Measurements from ENCODE around the gene IGFBP2. TPM values are rescaled to one million over a fixed set of nuclear protein-coding genes. Genes with fewer than 3 reads are reported as not detected.

IGFBP2 gene
- total RNA-seq, 2 donors from 2014 or later, result 6.1 TPM; not detected in 1

DNA sequence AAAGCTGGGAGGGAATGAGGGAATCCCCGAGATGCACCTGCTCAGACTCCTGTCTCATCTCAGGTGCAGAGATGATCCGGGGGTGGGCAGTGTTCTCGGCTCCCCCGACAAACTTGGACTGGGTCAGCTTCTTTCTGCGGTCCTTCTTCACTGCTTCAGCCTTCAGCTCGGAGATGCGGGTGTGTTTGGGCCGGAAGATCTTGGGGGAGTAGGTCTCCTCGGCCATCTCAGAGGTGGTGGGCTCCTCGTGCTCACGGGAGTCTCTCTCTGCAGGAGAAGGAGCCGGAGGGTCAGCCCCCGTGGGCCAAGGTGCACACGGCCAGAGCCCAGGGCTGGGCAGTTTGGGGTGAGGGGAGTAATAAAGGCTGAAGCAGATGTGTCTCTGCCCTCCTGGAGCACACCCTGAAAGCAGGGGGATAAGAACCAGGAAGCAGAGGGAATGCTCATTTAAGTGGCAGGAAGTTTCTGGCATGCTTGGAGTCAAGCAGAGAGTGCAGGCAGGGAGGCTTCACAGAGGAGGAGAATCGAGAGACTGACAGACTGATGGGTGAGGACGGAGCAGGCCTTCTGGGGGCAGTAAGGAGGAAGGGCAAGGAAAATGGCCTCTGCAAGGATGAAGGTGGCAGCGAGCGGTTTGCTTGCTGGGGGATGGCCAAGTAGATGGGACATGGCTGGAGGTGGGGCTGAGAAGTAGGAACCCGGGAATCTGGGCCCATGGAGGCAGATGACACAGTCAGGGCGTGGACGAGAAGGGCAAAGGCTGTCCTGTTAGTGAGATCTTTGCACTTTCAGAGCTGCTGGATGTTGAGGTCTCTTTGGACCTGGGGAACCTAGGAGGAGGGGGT is 45.8 kb downstream of the IGFBP2 start:
- no peaks in the 10 kb centered on the region for H3K36me3 Mint-ChIP-seq (ENCODE audit: low read depth)
- no peak overlapping the region for H3K27ac Mint-ChIP-seq
- H3K4me3 Mint-ChIP-seq, result no peak overlapping the region
- no peak for DNase-seq
- ATAC-seq, result no peak
- peaks cover 5% of the 10 kb centered on the region for H3K4me1 Mint-ChIP-seq
- peaks cover 84% of the 10 kb centered on the region for H3K27me3 Mint-ChIP-seq
- H3K9me3 ChIP-seq (ENCODE audit: control insufficient read depth, low read length, poor library complexity, severe bottlenecking), result no peaks in the 10 kb centered on the region

- H3K9me3 ChIP-seq (ENCODE audit: control insufficient read depth, low read length, poor library complexity, severe bottlenecking), result no peaks in the 10 kb centered on the region
- Mint-ChIP-seq H3K27ac (no peak overlapping the region), H3K4me3 (no peak overlapping the region), H3K4me1 (peaks cover 5% of the 10 kb centered on the region), H3K27me3 (peaks cover 86% of the 10 kb centered on the region), H3K36me3 (ENCODE audit: low read depth) (no peaks in the 10 kb centered on the region)
- DNase-seq (no peak), ATAC-seq (no peak)
These were observed 46.4 kb downstream of the IGFBP2 start for GRCh38 chr2:216679658-216680024.

- H3K4me1 Mint-ChIP-seq, result peaks cover 5% of the 10 kb centered on the region
- DNase-seq (no peak), ATAC-seq (no peak)
- no peaks in the 10 kb centered on the region for H3K36me3 Mint-ChIP-seq (ENCODE audit: low read depth)
- H3K27me3 Mint-ChIP-seq, result peaks cover 82% of the 10 kb centered on the region
- H3K4me3 Mint-ChIP-seq, result no peak overlapping the region
- no peak overlapping the region for H3K27ac Mint-ChIP-seq
- H3K9me3 ChIP-seq (ENCODE audit: control insufficient read depth, low read length, poor library complexity, severe bottlenecking), result no peaks in the 10 kb centered on the region
These were observed 47.9 kb downstream of the IGFBP2 start for GRCh38 chr2:216680951-216681629.

DNA sequence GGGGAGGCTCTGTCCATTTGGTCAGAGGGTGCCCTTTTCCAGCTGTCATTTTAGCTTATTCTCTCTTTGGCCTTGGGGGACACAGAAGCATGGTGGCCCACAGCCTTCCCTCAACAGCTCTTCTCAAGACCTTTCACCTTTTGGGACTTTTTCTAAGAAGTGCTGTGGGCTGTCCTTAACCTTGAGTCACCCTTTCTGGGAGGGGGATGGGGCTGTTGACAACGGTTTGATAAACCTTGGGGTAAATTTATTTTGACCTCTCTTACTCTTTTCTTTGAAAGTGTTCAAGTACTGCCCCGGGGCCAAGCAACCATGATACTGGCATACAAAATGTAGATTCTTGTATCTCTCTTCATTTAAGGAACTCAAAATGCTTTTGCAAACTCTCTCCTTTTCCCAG is 48.5 kb downstream of the IGFBP2 start:
- Mint-ChIP-seq H3K4me1 (peaks cover 5% of the 10 kb centered on the region), H3K27ac (no peak overlapping the region), H3K36me3 (ENCODE audit: low read depth) (no peaks in the 10 kb centered on the region), H3K4me3 (no peak overlapping the region), H3K27me3 (peaks cover 80% of the 10 kb centered on the region)
- no peak for ATAC-seq
- no peak for DNase-seq
- H3K9me3 ChIP-seq (ENCODE audit: control insufficient read depth, low read length, poor library complexity, severe bottlenecking), result no peaks in the 10 kb centered on the region

DNA sequence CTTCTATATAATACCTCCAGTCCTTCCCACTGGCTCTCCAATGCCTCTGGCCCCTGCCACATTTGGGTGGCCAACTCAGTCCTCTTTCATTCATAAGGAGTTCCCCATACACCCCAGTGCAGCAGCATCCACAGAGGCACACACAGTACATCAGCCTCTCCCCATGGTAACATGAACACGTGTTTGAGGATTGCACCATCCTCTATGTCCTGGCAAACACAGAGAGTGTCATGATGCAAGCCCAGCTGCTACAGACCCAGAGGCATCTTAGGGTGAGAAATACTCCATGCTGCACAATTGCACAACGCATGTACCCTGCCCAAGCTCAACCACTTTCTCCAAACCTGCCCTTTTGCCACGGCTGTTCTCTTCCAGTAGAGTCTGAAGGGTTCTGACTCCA is 50.6 kb downstream of the IGFBP2 start:
- no peak for DNase-seq
- Mint-ChIP-seq H3K27ac (peak overlapping the region; percentile 39), H3K4me1 (peaks cover 5% of the 10 kb centered on the region), H3K36me3 (ENCODE audit: low read depth) (no peaks in the 10 kb centered on the region), H3K27me3 (peaks cover 80% of the 10 kb centered on the region), H3K4me3 (no peak overlapping the region)
- no peak for ATAC-seq
- H3K9me3 ChIP-seq (ENCODE audit: control insufficient read depth, low read length, poor library complexity, severe bottlenecking), result no peaks in the 10 kb centered on the region

DNA sequence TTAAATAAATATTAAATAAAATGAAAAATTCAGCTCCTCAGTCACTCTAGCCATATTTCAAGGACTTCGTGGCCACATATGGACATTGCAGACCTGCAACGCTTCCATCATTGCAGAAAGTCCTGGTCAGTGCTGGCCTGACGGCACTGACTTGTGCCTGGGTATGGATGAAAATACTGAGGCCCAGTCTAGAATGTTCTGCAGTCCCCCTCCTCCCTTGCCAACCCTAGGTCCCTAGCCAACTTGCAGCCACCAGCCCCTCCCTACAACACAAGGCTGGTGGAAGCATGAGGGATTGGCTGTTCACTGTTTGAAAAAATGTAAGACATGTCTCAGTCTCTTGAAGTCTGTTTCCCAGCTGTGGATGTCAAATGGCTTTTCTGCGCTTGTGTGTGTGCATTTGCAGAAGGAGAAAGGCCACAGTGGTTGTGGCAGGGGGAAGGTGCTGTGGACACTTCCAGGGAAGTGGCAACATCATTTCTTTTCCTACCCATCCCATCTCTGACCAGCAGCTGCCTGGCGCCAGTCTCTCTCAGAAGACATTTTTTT is 52.2 kb downstream of the IGFBP2 start:
- H3K4me3 Mint-ChIP-seq, result no peak overlapping the region
- ATAC-seq, result no peak
- H3K36me3 Mint-ChIP-seq (ENCODE audit: low read depth), result no peaks in the 10 kb centered on the region
- no peak overlapping the region for H3K27ac Mint-ChIP-seq
- no peaks in the 10 kb centered on the region for H3K4me1 Mint-ChIP-seq
- peaks cover 81% of the 10 kb centered on the region for H3K27me3 Mint-ChIP-seq
- H3K9me3 ChIP-seq (ENCODE audit: control insufficient read depth, low read length, poor library complexity, severe bottlenecking), result no peaks in the 10 kb centered on the region
- no peak for DNase-seq

GRCh38 chr2:216687111-216687510 is 53.9 kb downstream of the IGFBP2 start:
- Mint-ChIP-seq H3K27me3 (peaks cover 79% of the 10 kb centered on the region), H3K36me3 (ENCODE audit: low read depth) (peaks cover 4% of the 10 kb centered on the region), H3K4me3 (no peak overlapping the region), H3K27ac (no peak overlapping the region), H3K4me1 (peaks cover 7% of the 10 kb centered on the region)
- no peak for ATAC-seq
- no peak for DNase-seq
- H3K9me3 ChIP-seq (ENCODE audit: control insufficient read depth, low read length, poor library complexity, severe bottlenecking), result no peaks in the 10 kb centered on the region

DNA sequence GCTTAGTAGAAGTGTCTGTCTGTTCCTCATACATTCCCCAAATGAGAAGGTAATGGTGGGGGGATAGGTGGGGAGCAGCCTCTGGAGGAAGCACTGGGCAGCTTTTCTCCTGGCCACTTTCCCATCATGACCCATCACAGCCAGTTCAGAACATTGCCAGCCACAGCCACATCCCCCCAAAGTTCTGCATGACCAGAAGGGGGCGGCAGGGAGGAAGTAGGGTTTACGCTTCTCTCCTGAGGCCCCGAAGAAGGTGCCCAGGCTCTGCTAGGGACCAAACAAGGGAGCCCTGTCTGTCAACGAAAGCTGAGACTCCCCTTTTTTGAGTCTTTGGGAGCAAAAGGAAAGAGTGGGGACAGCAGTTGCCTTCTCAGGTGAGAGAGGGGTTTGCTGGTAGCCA is 54.4 kb downstream of the IGFBP2 start:
- no peak overlapping the region for H3K4me3 Mint-ChIP-seq
- H3K27me3 Mint-ChIP-seq, result peaks cover 81% of the 10 kb centered on the region
- H3K9me3 ChIP-seq (ENCODE audit: control insufficient read depth, low read length, poor library complexity, severe bottlenecking), result no peaks in the 10 kb centered on the region
- H3K36me3 Mint-ChIP-seq (ENCODE audit: low read depth), result peaks cover 4% of the 10 kb centered on the region
- no peak overlapping the region for H3K27ac Mint-ChIP-seq
- ATAC-seq, result no peak
- peaks cover 8% of the 10 kb centered on the region for H3K4me1 Mint-ChIP-seq
- DNase-seq, result no peak

- ATAC-seq (no peak), DNase-seq (no peak)
- Mint-ChIP-seq H3K27me3 (peaks cover 80% of the 10 kb centered on the region), H3K4me3 (no peak overlapping the region), H3K36me3 (ENCODE audit: low read depth) (peaks cover 4% of the 10 kb centered on the region), H3K4me1 (peaks cover 13% of the 10 kb centered on the region), H3K27ac (no peak overlapping the region)
- no peaks in the 10 kb centered on the region for H3K9me3 ChIP-seq (ENCODE audit: control insufficient read depth, low read length, poor library complexity, severe bottlenecking)
These were observed 55.6 kb downstream of the IGFBP2 start for GRCh38 chr2:216688731-216689340.

- peaks cover 13% of the 10 kb centered on the region for H3K4me1 Mint-ChIP-seq
- peaks cover 4% of the 10 kb centered on the region for H3K36me3 Mint-ChIP-seq (ENCODE audit: low read depth)
- no peaks in the 10 kb centered on the region for H3K9me3 ChIP-seq (ENCODE audit: control insufficient read depth, low read length, poor library complexity, severe bottlenecking)
- peaks cover 78% of the 10 kb centered on the region for H3K27me3 Mint-ChIP-seq
- no peak overlapping the region for H3K4me3 Mint-ChIP-seq
- DNase-seq (no peak), ATAC-seq (no peak)
- H3K27ac Mint-ChIP-seq, result no peak overlapping the region
These were observed 56.2 kb downstream of the IGFBP2 start for GRCh38 chr2:216689397-216689796.

GRCh38 chr2:216690456-216690852 is 57.2 kb downstream of the IGFBP2 start:
- Mint-ChIP-seq H3K4me1 (peaks cover 13% of the 10 kb centered on the region), H3K27me3 (peaks cover 79% of the 10 kb centered on the region), H3K36me3 (ENCODE audit: low read depth) (peaks cover 4% of the 10 kb centered on the region), H3K4me3 (no peak overlapping the region), H3K27ac (no peak overlapping the region)
- DNase-seq (no peak), ATAC-seq (no peak)
- H3K9me3 ChIP-seq (ENCODE audit: control insufficient read depth, low read length, poor library complexity, severe bottlenecking), result no peaks in the 10 kb centered on the region

- Mint-ChIP-seq H3K36me3 (ENCODE audit: low read depth) (peaks cover 4% of the 10 kb centered on the region), H3K4me3 (peak overlapping the region; percentile 80), H3K27me3 (peaks cover 73% of the 10 kb centered on the region), H3K4me1 (peaks cover 16% of the 10 kb centered on the region), H3K27ac (no peak overlapping the region)
- ATAC-seq (peak; percentile 47), DNase-seq (no peak)
- no peaks in the 10 kb centered on the region for H3K9me3 ChIP-seq (ENCODE audit: control insufficient read depth, low read length, poor library complexity, severe bottlenecking)
These were observed 57.9 kb downstream of the IGFBP2 start for GRCh38 chr2:216690853-216691741.
